ENCODE results near the gene SLC9A5. TPM values are rescaled to one million over a fixed set of nuclear protein-coding genes. Genes with fewer than 3 reads are reported as not detected.

The SLC9A5 gene
- 0.32 TPM for total RNA-seq
- 0.29 TPM for polyA plus RNA-seq

- DNase-seq (ENCODE audit: extremely low spot score): no peak
Observed at GRCh38 chr16:67248401-67249177, at the start of gene SLC9A5. Gene SLC9A5, plus strand, starts transcription at chr16:67248979. Its CDS starts 36 bp downstream, at chr16:67249015.

GRCh38 chr16:67199011-67199807 lies 49.6 kb upstream of the SLC9A5 start, which contains the start of gene ELMO3:
Gene ELMO3, plus strand, starts transcription at chr16:67199131. Its CDS starts 196 bp downstream, at chr16:67199327.
- 39% methylated on average over 61 of the region's 61 CpGs for WGBS
- no peaks in the 10 kb centered on the region for H3K4me1 ChIP-seq (ENCODE audit: insufficient read depth)
- no peak for DNase-seq (ENCODE audit: extremely low spot score)
- peak within 1 kb of the TSS; percentile 8 for H3K4me3 ChIP-seq (ENCODE audit: low read depth, low read length)
- peak within 1 kb of the TSS; percentile 49 for H3K27ac ChIP-seq (ENCODE audit: low read depth)
- peaks cover 11% of the 10 kb centered on the region for H3K36me3 ChIP-seq (ENCODE audit: insufficient read depth)

More at GRCh38 chr16:67248401-67249177, at the start of gene SLC9A5:
- H3K27ac ChIP-seq (ENCODE audit: low read depth): no peak within 1 kb of the TSS
- under 1% methylated on average over 75 of the region's 75 CpGs for WGBS
- H3K4me3 ChIP-seq (ENCODE audit: low read depth, low read length): peak within 1 kb of the TSS; percentile 48
- no peaks in the 10 kb centered on the region for H3K4me1 ChIP-seq (ENCODE audit: insufficient read depth)
- H3K36me3 ChIP-seq (ENCODE audit: insufficient read depth): no peaks in the 10 kb centered on the region

GRCh38 chr16:67199808-67200198 lies 49.0 kb upstream of the SLC9A5 start:
- 29% methylated on average over 22 of the region's 22 CpGs for WGBS
- Histone ChIP-seq H3K4me3 (ENCODE audit: low read depth, low read length) (no peak overlapping the region), H3K36me3 (ENCODE audit: insufficient read depth) (peaks cover 9% of the 10 kb centered on the region), H3K4me1 (ENCODE audit: insufficient read depth) (no peaks in the 10 kb centered on the region), H3K27ac (ENCODE audit: low read depth) (no peak overlapping the region)
- no peak for DNase-seq (ENCODE audit: extremely low spot score)

GRCh38 chr16:67200491-67200890 lies 48.3 kb upstream of the SLC9A5 start:
- no peak for DNase-seq (ENCODE audit: extremely low spot score)
- no peak overlapping the region for H3K4me3 ChIP-seq (ENCODE audit: low read depth, low read length)
- no peaks in the 10 kb centered on the region for H3K4me1 ChIP-seq (ENCODE audit: insufficient read depth)
- peaks cover 6% of the 10 kb centered on the region for H3K36me3 ChIP-seq (ENCODE audit: insufficient read depth)
- no peak overlapping the region for H3K27ac ChIP-seq (ENCODE audit: low read depth)
- whole genome bisulfite sequencing: 92% methylated on average over 8 of the region's 8 CpGs

GRCh38 chr16:67201411-67202345 lies 47.1 kb upstream of the SLC9A5 start:
- Histone ChIP-seq H3K4me3 (ENCODE audit: low read depth, low read length) (no peak overlapping the region), H3K36me3 (ENCODE audit: insufficient read depth) (peaks cover 5% of the 10 kb centered on the region), H3K27ac (ENCODE audit: low read depth) (no peak overlapping the region), H3K4me1 (ENCODE audit: insufficient read depth) (no peaks in the 10 kb centered on the region)
- 94% methylated on average over 40 of the region's 40 CpGs for WGBS
- no peak for DNase-seq (ENCODE audit: extremely low spot score)

GRCh38 chr16:67202426-67202825 lies 46.4 kb upstream of the SLC9A5 start:
- no peak for DNase-seq (ENCODE audit: extremely low spot score)
- H3K36me3 ChIP-seq (ENCODE audit: insufficient read depth): peaks cover 5% of the 10 kb centered on the region
- no peaks in the 10 kb centered on the region for H3K4me1 ChIP-seq (ENCODE audit: insufficient read depth)
- no peak overlapping the region for H3K27ac ChIP-seq (ENCODE audit: low read depth)
- H3K4me3 ChIP-seq (ENCODE audit: low read depth, low read length): no peak overlapping the region
- 95% methylated on average over 12 of the region's 12 CpGs for WGBS

- Histone ChIP-seq H3K36me3 (ENCODE audit: insufficient read depth) (peaks cover 5% of the 10 kb centered on the region), H3K4me1 (ENCODE audit: insufficient read depth) (no peaks in the 10 kb centered on the region), H3K27ac (ENCODE audit: low read depth) (no peak overlapping the region), H3K4me3 (ENCODE audit: low read depth, low read length) (no peak overlapping the region)
- WGBS: 88% methylated on average over 23 of the region's 23 CpGs
- DNase-seq (ENCODE audit: extremely low spot score): no peak
Observed at GRCh38 chr16:67202956-67203493, 45.8 kb upstream of the SLC9A5 start.

- no peak for DNase-seq (ENCODE audit: extremely low spot score)
- no peak overlapping the region for H3K27ac ChIP-seq (ENCODE audit: low read depth)
- peaks cover 5% of the 10 kb centered on the region for H3K36me3 ChIP-seq (ENCODE audit: insufficient read depth)
- H3K4me1 ChIP-seq (ENCODE audit: insufficient read depth): no peaks in the 10 kb centered on the region
- WGBS: 82% methylated on average over 4 of the region's 4 CpGs
- no peak overlapping the region for H3K4me3 ChIP-seq (ENCODE audit: low read depth, low read length)
Observed at GRCh38 chr16:67204076-67204475, 44.7 kb upstream of the SLC9A5 start.

- H3K27ac ChIP-seq (ENCODE audit: low read depth): no peak overlapping the region
- no peaks in the 10 kb centered on the region for H3K4me1 ChIP-seq (ENCODE audit: insufficient read depth)
- peaks cover 5% of the 10 kb centered on the region for H3K36me3 ChIP-seq (ENCODE audit: insufficient read depth)
- no peak overlapping the region for H3K4me3 ChIP-seq (ENCODE audit: low read depth, low read length)
- DNase-seq (ENCODE audit: extremely low spot score): no peak
- 92% methylated on average over 8 of the region's 8 CpGs for WGBS
Observed at GRCh38 chr16:67206129-67206837, 42.5 kb upstream of the SLC9A5 start.

GRCh38 chr16:67206838-67207248 lies 41.9 kb upstream of the SLC9A5 start:
- Histone ChIP-seq H3K36me3 (ENCODE audit: insufficient read depth) (peaks cover 5% of the 10 kb centered on the region), H3K4me1 (ENCODE audit: insufficient read depth) (no peaks in the 10 kb centered on the region), H3K4me3 (ENCODE audit: low read depth, low read length) (no peak overlapping the region), H3K27ac (ENCODE audit: low read depth) (no peak overlapping the region)
- no peak for DNase-seq (ENCODE audit: extremely low spot score)
- WGBS: 92% methylated on average over 3 of the region's 3 CpGs

- no peak overlapping the region for H3K27ac ChIP-seq (ENCODE audit: low read depth)
Observed at GRCh38 chr16:67207249-67208091, 41.3 kb upstream of the SLC9A5 start.

More at GRCh38 chr16:67207249-67208091, 41.3 kb upstream of the SLC9A5 start:
- WGBS: 74% methylated on average over 21 of the region's 21 CpGs
- no peak for DNase-seq (ENCODE audit: extremely low spot score)
- peaks cover 5% of the 10 kb centered on the region for H3K36me3 ChIP-seq (ENCODE audit: insufficient read depth)
- no peaks in the 10 kb centered on the region for H3K4me1 ChIP-seq (ENCODE audit: insufficient read depth)
- H3K4me3 ChIP-seq (ENCODE audit: low read depth, low read length): no peak overlapping the region

All from urinary bladder (tissue), 4 donors.